GM12801 (cell line): ENCODE results near the gene HCRTR1.

Experiments
- CTCF ChIP-seq: IDR thresholded peaks from one replicate; pipeline ENCODE4 v1.5.1; 2011; ENCODE audit warnings: control low read depth; ENCODE audit not compliant: insufficient read length; ENCODE audit errors: extremely low read depth

HCRTR1 gene

GRCh38 chr1:31571340-31572295, 45.9 kb upstream of the HCRTR1 start:
- TF ChIP-seq CTCF = no peak

GRCh38 chr1:31572323-31573104, 45.0 kb upstream of the HCRTR1 start:
- no peak for TF ChIP-seq CTCF

- no peak for TF ChIP-seq CTCF
Measured at GRCh38 chr1:31573261-31573660, 44.2 kb upstream of the HCRTR1 start.

- TF ChIP-seq CTCF = no peak
Measured at GRCh38 chr1:31574749-31575368, 42.6 kb upstream of the HCRTR1 start.

DNA sequence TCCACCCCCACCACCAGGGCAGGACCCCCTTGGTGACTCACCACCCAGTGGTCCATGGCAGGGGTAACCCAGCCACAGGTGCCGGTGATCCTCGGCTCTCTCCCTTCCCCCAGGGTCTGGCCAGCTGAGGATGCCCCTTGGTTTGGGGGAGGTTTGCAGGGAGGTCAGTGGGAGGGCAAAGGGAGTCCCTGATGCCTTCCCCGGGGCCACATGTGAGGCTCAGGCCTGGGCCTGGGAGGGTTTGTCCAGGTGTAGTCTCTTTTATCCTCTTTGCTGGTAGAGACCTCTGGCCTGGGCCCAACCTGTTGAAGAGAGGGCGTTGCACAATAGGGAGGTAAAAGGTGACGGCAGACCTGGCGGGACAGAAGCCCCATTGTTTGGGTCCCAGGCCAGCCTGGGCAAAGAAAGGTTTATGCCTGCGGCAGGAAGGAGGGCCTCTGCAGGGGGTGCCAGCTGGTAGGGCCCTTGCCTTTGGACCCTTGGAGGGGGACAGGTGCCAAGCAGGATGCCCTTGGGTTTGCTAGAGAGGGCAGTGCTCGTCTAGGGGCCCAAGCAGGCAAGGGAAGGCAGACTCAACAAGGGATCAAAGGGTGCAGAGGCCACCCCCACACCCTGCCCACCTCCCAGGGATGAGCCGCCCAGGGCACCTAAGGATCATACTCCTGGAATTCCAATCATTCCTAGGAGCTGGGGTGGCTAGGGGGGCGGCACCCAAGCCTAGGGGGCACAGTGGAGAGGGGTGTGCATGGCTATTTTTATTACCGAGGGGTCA, 41.9 kb upstream of the HCRTR1 start:
- TF ChIP-seq CTCF = no peak

DNA sequence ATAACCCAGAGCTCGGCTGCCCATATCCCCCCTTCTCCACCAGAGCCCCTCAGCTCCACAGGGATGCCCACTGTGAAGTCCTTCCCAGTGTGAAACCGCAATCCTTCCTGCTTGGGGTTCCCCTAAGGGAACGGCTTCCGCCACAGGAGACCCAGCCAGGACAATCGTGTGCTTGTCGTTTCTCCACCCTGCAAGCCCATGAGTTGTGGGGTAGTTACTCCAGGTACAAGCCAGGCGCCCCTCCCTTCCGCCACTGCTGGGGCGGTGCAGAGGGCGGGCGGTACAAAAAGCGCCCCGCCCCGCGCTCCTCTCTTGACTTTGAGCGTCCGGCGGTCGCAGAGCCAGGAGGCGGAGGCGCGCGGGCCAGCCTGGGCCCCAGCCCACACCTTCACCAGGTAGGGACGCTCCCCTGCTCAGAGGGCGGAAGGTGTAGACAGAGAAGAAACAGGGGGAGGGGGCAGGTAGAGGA, 41.3 kb upstream of the HCRTR1 start, which contains the start of gene TINAGL1:
Gene TINAGL1 (plus strand): TSS at position 315 of the 469 bp plus-strand sequence. CDS start 634 bp downstream, outside the sequence.
- no peak for TF ChIP-seq CTCF
